GM23248 (cell line): ENCODE measurements around the gene TMEM190. TPM values are rescaled to one million over a fixed set of nuclear protein-coding genes. Genes with fewer than 3 reads are reported as not detected.

ENCODE experiments used
- DNase-seq: peaks from one replicate; pipeline ENCODE4 v3.0.0-alpha.2; 2015
- H2AFZ ChIP-seq: fragments of 200-600 bp; sonication (generic); 2 replicates; pipeline ENCODE4 v1.6.1; 2016; ENCODE audit warnings: antibody characterized with exemption
- H3F3A ChIP-seq: fragments of 200-600 bp; sonication (generic); 2 replicates; pipeline ENCODE4 v1.6.1; 2016; ENCODE audit warnings: mild to moderate bottlenecking, antibody characterized with exemption, mixed run types; ENCODE audit not compliant: insufficient read depth
- H3K27ac ChIP-seq: fragments of 200-600 bp; sonication (generic); 2 replicates; pipeline ENCODE4 v1.5.1; 2016; ENCODE audit warnings: mild to moderate bottlenecking
- H3K27me3 ChIP-seq: fragments of 200-600 bp; sonication (generic); replicated peaks from 2 replicates; pipeline ENCODE4 v1.6.1; 2016; ENCODE audit warnings: mild to moderate bottlenecking; ENCODE audit not compliant: insufficient read depth
- H3K36me3 ChIP-seq: fragments of 200-600 bp; sonication (generic); 2 replicates; pipeline ENCODE4 v1.6.1; 2016; ENCODE audit warnings: low read depth, mild to moderate bottlenecking
- H3K4me1 ChIP-seq: fragments of 200-600 bp; sonication (generic); 2 replicates; pipeline ENCODE4 v1.6.1; 2016; ENCODE audit warnings: mild to moderate bottlenecking; ENCODE audit not compliant: insufficient read depth
- H3K4me2 ChIP-seq: fragments of 200-600 bp; sonication (generic); one replicate; pipeline ENCODE4 v1.6.1; 2016; ENCODE audit warnings: mild to moderate bottlenecking; ENCODE audit not compliant: unreplicated experiment
- H3K4me3 ChIP-seq: fragments of 200-600 bp; sonication (generic); 2 replicates; pipeline ENCODE4 v1.5.1; 2016; ENCODE audit warnings: mild to moderate bottlenecking
- H3K79me2 ChIP-seq: fragments of 200-600 bp; sonication (generic); 2 replicates; pipeline ENCODE4 v1.6.1; 2016; ENCODE audit warnings: mild to moderate bottlenecking; ENCODE audit not compliant: insufficient read depth
- H3K9ac ChIP-seq: fragments of 200-600 bp; sonication (generic); 2 replicates; pipeline ENCODE4 v1.6.1; 2016; ENCODE audit warnings: mild to moderate bottlenecking
- H3K9me2 ChIP-seq: fragments of 200-600 bp; sonication (generic); 2 replicates; pipeline ENCODE4 v1.6.1; 2016; ENCODE audit warnings: mixed run types, mild to moderate bottlenecking, moderate library complexity; ENCODE audit not compliant: insufficient read depth
- H3K9me3 ChIP-seq: fragments of 200-600 bp; sonication (generic); one replicate; pipeline ENCODE4 v1.6.1; 2017; ENCODE audit warnings: low read depth
- H4K20me1 ChIP-seq: fragments of 200-600 bp; sonication (generic); 2 replicates; pipeline ENCODE4 v1.6.0; 2016; ENCODE audit not compliant: insufficient read depth
- EZH2 ChIP-seq: fragments of 200-600 bp; sonication (generic); IDR thresholded peaks from 2 replicates; pipeline ENCODE4 v1.6.1; 2018; ENCODE audit warnings: antibody characterized with exemption, mild to moderate bottlenecking; ENCODE audit not compliant: insufficient read depth, poor library complexity, severe bottlenecking
- EZH2phosphoT487 ChIP-seq: fragments of 200-600 bp; sonication (generic); IDR thresholded peaks from 2 replicates; pipeline ENCODE4 v1.6.1; 2018; ENCODE audit warnings: antibody characterized with exemption, moderate library complexity, mild to moderate bottlenecking, low read depth; ENCODE audit not compliant: insufficient read depth
- WGBS, 2 experiments: methylation state at CpG; one replicate each; pipeline ENCODE4 v1.1.6; 2015 to 2017; ENCODE audit warnings: low lambda C conversion rate in 2 of 2, low coverage in 1 of 2; ENCODE audit errors: missing lambda C conversion rate in 2 of 2; 5-methylcytosine and 5-hydroxymethylcytosine counted together
- in situ Hi-C: fragments of 300-500 bp; cut with MboI; formaldehyde crosslinking; loops from 2 replicates; pipeline ENCODE4 v1.15.0; 2020
- polyA plus RNA-seq: library from polyadenylated mRNA; unstranded; fragments of >200 nt; fragmentation: Nextera tagmentation; extraction: Ambion mirVana; gene quantifications from 2 replicates; pipeline ENCODE4 v1.2.1, GENCODE V29; 2016
- total RNA-seq: library from RNA; depleted of rRNA; stranded (reverse); fragments of >200 nt; shearing (Covaris generic); gene quantifications from 2 replicates; pipeline ENCODE4 v1.2.3, GENCODE V29; 2014

TMEM190 gene
- total and polyA plus RNA-seq, 2 experiments from 2014 or later, result not detected

- Histone ChIP-seq H3K4me2 (no peak overlapping the region), H3K27me3 (peaks cover 40% of the 10 kb centered on the region), H3K4me1 (no peaks in the 10 kb centered on the region), H3K9me3 (no peaks in the 10 kb centered on the region), H3K36me3 (no peaks in the 10 kb centered on the region), H3K79me2 (no peaks in the 10 kb centered on the region), H3F3A (no peaks in the 10 kb centered on the region), H2AFZ (no peak overlapping the region), H3K4me3 (no peak overlapping the region), H3K27ac (no peak overlapping the region), H3K9me2 (no peaks in the 10 kb centered on the region), H4K20me1 (no peaks in the 10 kb centered on the region), H3K9ac (no peak overlapping the region)
- TF ChIP-seq EZH2phosphoT487 (no peak), EZH2 (no peak)
- 70 to 73% methylated on average over 6 of the region's 6 CpGs for WGBS, 2 experiments
- in situ Hi-C loops, result no loop called here
- no peak for DNase-seq
Observed at GRCh38 chr19:55352040-55352439, 24.6 kb upstream of the TMEM190 start.

GRCh38 chr19:55352549-55353145 lies 24.0 kb upstream of the TMEM190 start:
- Histone ChIP-seq H3K27ac (no peak overlapping the region), H3K4me3 (no peak overlapping the region), H4K20me1 (no peaks in the 10 kb centered on the region), H3K9me3 (no peaks in the 10 kb centered on the region), H3K79me2 (no peaks in the 10 kb centered on the region), H3K9ac (no peak overlapping the region), H3K27me3 (peaks cover 40% of the 10 kb centered on the region), H3K4me2 (no peak overlapping the region), H3K4me1 (no peaks in the 10 kb centered on the region), H3K36me3 (no peaks in the 10 kb centered on the region), H3F3A (no peaks in the 10 kb centered on the region), H3K9me2 (no peaks in the 10 kb centered on the region), H2AFZ (no peak overlapping the region)
- WGBS, 2 experiments, result 38 to 46% methylated on average over 25 of the region's 25 CpGs
- DNase-seq, result no peak
- in situ Hi-C loops, result no loop called here
- TF ChIP-seq EZH2 (no peak), EZH2phosphoT487 (no peak)

GRCh38 chr19:55353356-55353802 lies 23.2 kb upstream of the TMEM190 start:
- H3K9me3 ChIP-seq, result no peaks in the 10 kb centered on the region
- no peaks in the 10 kb centered on the region for H3K79me2 ChIP-seq
- in situ Hi-C loops, result no loop called here
- no peaks in the 10 kb centered on the region for H3F3A ChIP-seq
- H4K20me1 ChIP-seq, result no peaks in the 10 kb centered on the region
- 0 to 3% methylated on average over 23 to 24 of the region's 24 CpGs for whole genome bisulfite sequencing, 2 experiments
- H3K27ac ChIP-seq, result no peak overlapping the region
- H2AFZ ChIP-seq, result peak overlapping the region; percentile 54
- no peaks in the 10 kb centered on the region for H3K36me3 ChIP-seq
- no peak for DNase-seq
- peak overlapping the region; percentile 75 for H3K4me2 ChIP-seq
- H3K4me3 ChIP-seq, result peak overlapping the region; percentile 67
- TF ChIP-seq EZH2phosphoT487 (no peak), EZH2 (peak; percentile 73)
- H3K27me3 ChIP-seq, result peaks cover 40% of the 10 kb centered on the region
- no peaks in the 10 kb centered on the region for H3K9me2 ChIP-seq
- no peaks in the 10 kb centered on the region for H3K4me1 ChIP-seq
- peak overlapping the region; percentile 20; the same call in 1 of the 2 replicates for H3K9ac ChIP-seq

- Histone ChIP-seq H3K79me2 (no peaks in the 10 kb centered on the region), H3K27me3 (peaks cover 40% of the 10 kb centered on the region), H3F3A (no peaks in the 10 kb centered on the region), H3K4me1 (no peaks in the 10 kb centered on the region), H3K36me3 (no peaks in the 10 kb centered on the region), H3K9me2 (no peaks in the 10 kb centered on the region), H3K9ac (peak overlapping the region; percentile 20; the same call in 1 of the 2 replicates), H3K4me2 (peak overlapping the region; percentile 75), H2AFZ (peak overlapping the region; percentile 54), H3K9me3 (no peaks in the 10 kb centered on the region), H3K4me3 (peak overlapping the region; percentile 67), H3K27ac (no peak overlapping the region), H4K20me1 (no peaks in the 10 kb centered on the region)
- peak; percentile 78 for DNase-seq
- WGBS, 2 experiments, result 1 to 5% methylated on average over 30 to 72 of the region's 72 CpGs
- in situ Hi-C loops, result no loop called here
- no peak for TF ChIP-seq EZH2
- no peak for TF ChIP-seq EZH2phosphoT487
Observed at GRCh38 chr19:55353803-55354697, 22.6 kb upstream of the TMEM190 start.
